GM18498 (cell line): ENCODE results near the gene ARMC12.

Experiments
- ATAC-seq: cut with Tn5 transposase; IDR thresholded peaks from one replicate; pipeline ENCODE4 v1.9.1; 2021; ENCODE audit warnings: mild to moderate bottlenecking, moderate library complexity; ENCODE audit not compliant: unreplicated experiment

Gene ARMC12

GRCh38 chr6:35718375-35718736 is 18.5 kb upstream of the ARMC12 start:
- no peak for ATAC-seq

- no peak for ATAC-seq
Measured at GRCh38 chr6:35718911-35719381, 17.9 kb upstream of the ARMC12 start.

- peak; percentile 22 for ATAC-seq
Measured at GRCh38 chr6:35719404-35719829, 17.4 kb upstream of the ARMC12 start.

GRCh38 chr6:35719830-35720733 is 16.8 kb upstream of the ARMC12 start:
- ATAC-seq = peak; percentile 57

GRCh38 chr6:35722121-35722761 is 14.6 kb upstream of the ARMC12 start:
- no peak for ATAC-seq

GRCh38 chr6:35723587-35723986 is 13.2 kb upstream of the ARMC12 start:
- no peak for ATAC-seq

- no peak for ATAC-seq
Measured at GRCh38 chr6:35724059-35724458, 12.8 kb upstream of the ARMC12 start.

- ATAC-seq = no peak
Measured at GRCh38 chr6:35724471-35724870, 12.4 kb upstream of the ARMC12 start.

GRCh38 chr6:35725081-35725708 is 11.6 kb upstream of the ARMC12 start:
- ATAC-seq = no peak

- ATAC-seq = no peak
Measured at GRCh38 chr6:35725721-35726438, 11.0 kb upstream of the ARMC12 start.

- ATAC-seq = no peak
Measured at GRCh38 chr6:35727231-35727934, 9.4 kb upstream of the ARMC12 start.

GRCh38 chr6:35727935-35728682 is 8.7 kb upstream of the ARMC12 start:
- ATAC-seq = peak; percentile 40

GRCh38 chr6:35728683-35729678 is 7.9 kb upstream of the ARMC12 start:
- no peak for ATAC-seq

- ATAC-seq = no peak
Measured at GRCh38 chr6:35729722-35730121, 7.1 kb upstream of the ARMC12 start.

GRCh38 chr6:35730745-35731413 is 6.0 kb upstream of the ARMC12 start:
- no peak for ATAC-seq

GRCh38 chr6:35731414-35731735 is 5.5 kb upstream of the ARMC12 start:
- ATAC-seq = peak; percentile 54

GRCh38 chr6:35731736-35732532 is 4.9 kb upstream of the ARMC12 start:
- ATAC-seq = peak; percentile 60
